NCI-H2107 (cell line): ENCODE results near the gene SMAD3.

ENCODE experiments used
- DNase-seq: peaks from one replicate; lab custom pipeline; 2025; lab: John Stamatoyannopoulos, UW

SMAD3 gene

DNA sequence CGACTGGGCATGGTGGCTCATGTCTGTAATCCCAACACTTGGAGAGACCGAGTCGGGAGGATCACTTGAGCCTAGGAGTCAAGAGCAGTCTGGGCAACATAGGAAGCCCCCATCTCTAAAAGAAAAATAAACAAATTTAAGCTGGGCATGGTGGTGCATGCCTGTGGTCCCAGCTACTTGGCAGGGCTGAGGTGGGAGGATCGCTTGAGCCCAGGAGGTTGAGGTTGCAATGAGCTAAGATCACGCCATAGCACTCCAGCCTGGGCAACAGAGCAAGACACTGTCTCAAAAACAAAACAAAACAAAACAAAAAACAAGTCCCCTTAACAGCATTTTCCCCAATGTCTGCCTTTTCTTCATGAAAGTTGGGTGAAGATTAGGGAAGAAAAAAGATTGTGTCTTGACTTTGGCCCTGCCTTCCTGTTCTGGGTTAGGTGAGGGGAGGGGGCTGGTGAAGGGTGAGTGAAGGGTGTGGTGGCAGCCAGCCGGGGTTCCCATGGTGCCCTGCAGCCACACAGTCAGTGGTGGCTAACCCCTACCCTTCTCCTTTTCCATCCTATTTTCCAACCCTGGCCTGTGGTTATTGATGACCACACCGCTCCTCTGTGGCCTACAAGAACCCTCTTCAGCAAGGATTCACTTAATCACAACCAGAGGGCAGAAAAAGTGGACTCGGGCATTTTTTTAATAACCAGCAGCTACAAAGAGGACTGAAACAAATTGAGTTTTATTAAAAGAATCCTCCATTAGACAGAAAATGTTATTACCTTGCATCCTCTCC, 28.4 kb upstream of the SMAD3 start:
- no peak for DNase-seq

DNA sequence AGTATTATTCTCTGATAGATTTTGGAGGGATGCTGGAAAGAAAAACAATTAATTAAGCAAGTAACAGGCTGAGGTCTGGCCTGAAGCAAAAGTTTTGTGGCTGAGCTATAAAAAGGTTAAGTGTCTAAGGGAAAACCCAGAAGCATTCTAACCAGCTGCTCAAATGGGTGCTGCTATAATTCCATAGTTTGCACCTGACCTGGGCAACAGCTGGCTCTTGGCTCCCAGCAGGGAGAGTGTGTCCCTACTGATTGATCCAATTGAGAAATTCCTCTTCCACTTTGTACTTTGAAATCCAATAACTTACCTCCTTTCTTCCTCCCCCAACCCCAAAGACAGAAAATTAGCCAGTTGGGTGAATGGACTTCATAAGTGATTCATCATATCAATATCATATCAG, 27.7 kb upstream of the SMAD3 start:
- no peak for DNase-seq

DNA sequence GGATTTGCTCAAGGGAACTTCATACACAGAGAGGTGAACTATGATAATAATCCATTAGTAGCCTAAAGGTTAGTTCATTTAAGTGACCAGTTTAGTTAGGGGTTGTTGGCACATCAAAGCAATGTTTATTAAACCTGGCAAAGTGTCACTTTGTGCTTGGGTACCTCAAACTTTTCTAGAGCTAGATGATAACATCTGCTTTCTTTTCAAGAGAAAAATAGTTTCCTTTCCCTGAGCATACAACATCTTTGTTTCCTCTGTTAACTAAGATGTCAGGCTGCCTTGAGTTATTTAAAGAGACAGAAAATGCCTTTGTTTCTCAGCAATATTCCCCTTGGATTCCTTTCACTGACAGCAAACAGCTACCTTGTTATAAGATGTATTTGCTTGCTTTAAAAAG, 26.7 kb upstream of the SMAD3 start:
- DNase-seq = no peak

DNA sequence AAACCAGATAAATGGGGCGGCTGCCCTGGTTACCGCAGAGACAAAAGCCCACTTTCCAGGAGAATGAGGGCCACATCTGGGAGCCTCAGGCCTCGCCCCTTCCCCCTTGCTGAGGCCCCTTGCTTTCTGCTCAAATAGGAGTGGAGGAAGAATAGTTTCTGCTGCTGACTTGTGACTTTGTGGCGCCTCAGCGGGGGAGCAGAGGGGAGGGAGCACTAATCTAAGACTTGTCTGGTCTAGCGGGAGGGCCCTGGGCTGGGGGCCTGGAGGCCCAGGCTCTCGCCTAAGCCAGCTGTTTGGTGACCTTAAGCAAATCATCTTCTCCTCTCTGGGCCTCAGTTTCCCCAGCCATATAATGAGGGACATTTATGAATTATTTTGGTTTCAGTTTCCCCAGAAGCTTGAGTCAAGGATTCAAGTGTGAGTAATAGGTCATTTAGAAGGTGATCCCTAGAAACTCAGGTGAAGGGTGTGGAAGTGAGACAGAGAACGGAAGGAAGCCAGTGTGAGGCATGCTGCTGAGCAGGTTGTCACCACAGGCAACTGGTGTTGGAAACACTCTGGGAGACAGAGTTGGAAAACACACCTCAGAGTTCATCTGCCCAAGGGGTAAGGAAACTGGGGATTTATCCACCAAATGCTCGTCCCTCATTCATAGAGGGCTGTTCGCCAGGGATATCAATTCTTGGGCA, 25.9 kb upstream of the SMAD3 start:
- no peak for DNase-seq

DNA sequence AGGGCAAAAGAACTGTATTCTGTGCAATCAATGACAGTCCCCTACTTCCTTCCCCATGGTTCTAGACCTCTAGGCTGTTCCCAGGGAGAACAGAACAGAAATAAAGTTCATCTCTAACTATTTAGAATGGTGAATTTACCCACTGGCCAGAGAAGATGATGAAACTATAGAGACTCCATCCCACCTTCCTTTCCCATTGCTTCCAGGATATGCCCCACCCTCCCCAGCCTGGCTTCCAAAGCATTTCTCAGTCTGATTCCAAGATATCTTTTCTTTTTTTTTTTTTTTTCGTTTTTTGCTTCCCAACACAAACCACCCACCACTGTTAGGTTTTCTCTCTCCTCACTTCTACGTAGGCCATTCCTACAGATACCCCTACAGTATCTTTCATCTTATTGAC, 25.1 kb upstream of the SMAD3 start:
- DNase-seq = no peak

DNA sequence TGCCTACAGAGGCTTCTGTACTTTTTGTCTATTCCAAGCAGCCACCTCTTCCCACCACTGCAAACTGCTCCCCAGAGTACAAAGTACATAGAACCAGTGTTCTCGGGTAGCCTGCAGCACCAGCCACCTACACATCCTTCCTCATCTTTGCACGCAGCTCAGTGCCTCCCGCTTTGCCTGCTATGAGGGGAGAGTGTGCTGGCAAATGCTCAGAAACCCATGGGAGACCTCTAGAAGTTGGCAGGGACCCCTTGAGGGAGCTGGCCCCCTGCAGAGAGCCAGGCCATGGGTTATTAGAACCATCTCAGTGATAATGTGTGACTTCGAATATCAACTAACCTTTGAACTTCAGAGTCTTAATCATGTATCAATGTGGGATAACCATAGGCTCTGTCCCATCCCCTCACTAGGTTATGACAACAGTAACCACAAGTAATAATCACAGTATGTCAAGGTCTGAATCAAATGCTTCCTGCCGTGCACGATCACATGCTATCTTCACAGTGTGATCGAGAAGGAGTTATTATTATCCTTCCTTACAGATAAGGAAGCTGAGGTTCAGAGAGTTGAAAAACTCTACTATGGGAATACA, 22.8 kb upstream of the SMAD3 start:
- DNase-seq = no peak

DNA sequence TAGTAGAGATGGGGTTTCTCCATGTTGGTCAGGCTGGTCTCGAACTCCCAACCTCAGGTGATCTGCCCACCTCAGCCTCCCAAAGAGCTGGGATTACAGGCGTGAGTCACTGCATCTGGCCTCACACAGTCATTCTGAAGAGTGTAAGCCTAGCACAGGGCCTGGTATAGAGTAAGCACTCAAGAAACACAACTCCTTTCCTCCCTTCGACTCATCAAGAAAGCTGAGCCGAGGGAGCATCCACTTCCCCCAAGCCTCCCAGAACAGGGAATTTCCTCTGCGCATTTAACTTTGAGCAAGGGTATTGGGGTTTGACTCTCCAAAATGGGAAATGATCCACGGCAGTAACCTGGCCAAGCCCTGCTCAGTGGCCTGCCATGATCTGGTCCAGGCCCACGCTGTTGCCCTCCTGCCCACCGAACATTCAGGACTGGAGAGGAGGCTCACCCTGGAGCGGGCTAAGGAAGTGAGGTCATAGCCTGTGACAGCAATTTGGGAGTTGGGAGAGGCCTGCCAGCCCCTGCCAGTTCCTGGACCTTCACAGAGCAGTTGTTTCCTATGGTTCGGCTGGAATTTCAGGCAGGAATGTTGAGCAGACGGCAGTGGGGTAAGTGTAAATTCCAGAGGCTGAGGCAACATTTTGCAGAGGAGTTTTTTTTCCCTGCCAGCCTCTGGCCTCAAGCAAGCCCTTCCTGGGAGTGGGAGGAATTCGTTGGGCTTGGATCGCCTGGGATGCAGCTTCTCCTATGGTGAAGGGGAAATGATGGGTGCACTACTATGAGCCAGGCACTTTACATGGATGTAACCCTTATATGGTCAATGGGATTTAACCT, 21.2 kb upstream of the SMAD3 start:
- no peak for DNase-seq

DNA sequence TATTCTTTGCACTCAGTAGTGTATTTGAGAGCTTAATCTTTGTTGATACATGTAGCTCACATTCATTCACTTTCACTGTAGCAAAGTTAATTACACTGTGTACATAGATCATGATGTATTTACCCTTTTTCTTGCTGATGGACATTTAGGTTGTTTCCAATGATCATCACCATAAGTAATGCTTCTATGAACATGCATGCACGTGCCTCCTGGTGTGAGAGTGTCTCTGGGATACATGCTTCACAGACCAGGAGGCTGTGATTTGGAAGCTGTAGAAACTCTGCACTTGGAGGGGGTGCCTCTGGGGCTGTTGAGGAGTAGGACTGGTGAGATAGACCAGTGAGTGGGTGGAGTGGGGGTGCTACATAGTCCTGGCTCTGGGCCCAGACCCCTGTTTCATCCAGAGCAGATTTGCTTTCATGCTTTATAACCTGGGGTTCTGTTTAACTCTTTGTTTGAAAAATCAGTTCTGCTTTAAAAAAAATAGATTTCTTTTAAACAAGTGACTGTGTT, 18.2 kb upstream of the SMAD3 start:
- DNase-seq = no peak

DNA sequence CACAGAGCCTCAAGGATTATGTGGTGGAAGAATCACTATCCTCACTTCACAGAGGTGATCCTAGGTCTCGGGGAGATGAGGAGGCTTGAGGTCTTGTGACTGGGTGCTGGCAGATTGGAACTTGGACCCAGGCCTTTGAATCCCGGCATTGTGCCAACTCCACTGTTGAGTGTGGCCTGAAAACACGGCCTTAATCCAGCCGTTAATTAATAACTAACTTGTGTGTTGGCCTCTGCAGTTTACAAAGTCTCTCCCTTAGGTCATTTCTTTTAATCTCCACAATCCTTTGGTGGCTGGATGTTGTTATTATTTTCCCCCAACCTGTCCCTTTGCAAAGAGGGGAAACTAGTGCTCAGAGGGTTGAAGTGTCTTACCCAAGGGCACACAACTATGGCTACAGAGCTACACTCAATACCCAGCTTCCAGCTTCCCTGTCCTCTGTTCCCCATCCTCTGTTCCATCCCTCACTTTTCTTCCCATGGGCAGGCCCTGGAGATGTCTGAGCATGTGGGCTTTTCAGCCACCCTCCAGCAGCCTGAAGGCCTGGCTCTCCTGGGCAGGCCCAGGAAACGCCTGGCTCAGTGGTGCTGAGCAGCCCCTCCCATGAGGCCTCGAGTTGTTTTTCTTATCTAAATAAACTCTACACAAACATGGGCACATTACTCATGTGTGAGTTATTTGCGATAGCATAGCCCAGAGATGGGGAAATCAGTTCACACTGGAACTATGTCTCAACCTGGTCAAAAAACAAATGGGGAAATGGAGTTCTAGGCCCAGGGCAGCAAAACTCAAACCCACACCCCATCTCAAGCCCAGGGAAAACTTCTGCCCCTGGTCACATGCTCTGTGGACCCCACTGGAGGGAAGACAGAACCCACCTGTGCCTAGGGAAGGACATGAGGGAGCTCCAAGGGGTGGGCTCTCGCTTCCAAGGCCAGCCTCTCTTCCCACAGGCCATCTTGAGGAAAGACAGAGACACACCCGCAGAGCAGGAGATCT, 16.8 kb upstream of the SMAD3 start:
- DNase-seq = no peak

DNA sequence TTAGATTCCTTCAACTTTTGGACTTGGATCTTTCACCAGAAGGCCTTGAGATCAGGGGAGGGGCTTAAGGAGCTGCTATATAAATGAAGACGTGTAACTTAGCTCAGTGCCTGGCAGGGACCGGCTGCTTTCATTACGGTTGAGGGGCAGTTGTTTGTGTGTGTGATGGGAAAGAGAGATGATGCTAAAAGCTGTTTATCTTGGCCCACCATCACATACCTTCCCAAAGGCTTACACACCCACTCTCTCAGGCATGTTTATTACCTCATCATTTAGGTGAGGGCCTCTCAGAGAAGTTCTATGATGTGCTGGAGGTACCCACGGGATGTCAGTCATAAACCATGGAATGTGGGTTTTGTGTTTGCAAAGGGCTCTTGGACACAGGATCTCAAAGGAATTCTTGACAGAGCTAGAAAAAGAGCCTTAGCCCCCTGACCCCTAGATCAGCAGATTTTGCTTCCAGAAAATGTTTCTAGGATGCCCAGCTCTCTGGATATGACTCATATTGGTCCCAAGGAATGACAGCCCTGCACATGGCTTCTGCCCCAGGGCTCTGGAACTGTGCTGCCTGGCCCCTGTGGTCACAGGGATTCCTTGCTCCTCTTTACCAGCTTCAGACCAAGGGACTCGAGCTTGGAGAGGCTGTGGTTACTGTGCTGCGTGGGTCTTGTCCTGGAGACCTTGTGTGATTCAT, 15.9 kb upstream of the SMAD3 start:
- DNase-seq = no peak

DNA sequence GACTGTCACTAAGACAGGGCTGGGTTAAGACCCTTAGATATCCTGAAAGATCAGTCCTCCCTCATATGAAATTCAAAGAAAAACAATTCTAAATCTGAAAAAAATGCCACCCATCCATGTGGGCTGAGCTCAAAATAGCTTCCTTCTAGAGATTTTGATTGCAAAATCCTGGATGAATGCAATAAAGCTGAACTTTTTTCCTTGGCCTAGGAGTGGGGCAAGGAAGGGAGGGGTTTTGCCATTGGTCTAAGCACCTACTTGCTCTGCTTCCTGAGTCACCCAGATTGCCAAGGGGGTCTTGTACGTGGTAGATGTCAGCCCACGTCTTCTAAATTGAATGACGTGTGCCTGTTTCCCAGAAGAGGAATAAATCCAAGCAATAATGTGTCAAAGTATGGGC, 15.3 kb upstream of the SMAD3 start:
- no peak for DNase-seq

DNA sequence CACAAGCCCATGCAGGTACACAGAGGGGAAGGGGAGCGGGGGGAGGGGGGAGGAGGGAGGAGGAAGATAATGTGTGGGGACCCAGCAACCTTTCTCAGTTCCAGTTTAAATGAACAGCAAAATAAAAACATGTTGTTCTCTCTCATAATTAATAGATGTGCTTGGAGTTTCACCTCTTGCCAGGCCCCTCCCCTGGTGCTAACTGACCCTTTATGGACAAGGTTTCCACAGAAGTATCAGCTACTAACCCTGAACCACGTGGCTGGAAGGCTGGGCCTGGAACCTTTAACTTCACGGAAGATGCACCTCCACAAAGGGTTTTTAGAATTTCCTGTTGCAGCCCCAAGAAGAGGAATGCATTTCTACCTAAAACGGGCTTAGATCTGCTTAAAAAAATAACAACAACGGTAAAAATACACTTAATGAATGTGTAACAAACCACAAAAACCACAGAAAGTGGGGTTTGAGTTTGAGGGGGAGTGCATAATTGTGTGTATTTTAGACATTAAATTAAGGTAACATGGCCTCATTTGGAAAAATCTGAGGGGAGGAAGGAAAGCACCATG, 14.8 kb upstream of the SMAD3 start:
- no peak for DNase-seq

DNA sequence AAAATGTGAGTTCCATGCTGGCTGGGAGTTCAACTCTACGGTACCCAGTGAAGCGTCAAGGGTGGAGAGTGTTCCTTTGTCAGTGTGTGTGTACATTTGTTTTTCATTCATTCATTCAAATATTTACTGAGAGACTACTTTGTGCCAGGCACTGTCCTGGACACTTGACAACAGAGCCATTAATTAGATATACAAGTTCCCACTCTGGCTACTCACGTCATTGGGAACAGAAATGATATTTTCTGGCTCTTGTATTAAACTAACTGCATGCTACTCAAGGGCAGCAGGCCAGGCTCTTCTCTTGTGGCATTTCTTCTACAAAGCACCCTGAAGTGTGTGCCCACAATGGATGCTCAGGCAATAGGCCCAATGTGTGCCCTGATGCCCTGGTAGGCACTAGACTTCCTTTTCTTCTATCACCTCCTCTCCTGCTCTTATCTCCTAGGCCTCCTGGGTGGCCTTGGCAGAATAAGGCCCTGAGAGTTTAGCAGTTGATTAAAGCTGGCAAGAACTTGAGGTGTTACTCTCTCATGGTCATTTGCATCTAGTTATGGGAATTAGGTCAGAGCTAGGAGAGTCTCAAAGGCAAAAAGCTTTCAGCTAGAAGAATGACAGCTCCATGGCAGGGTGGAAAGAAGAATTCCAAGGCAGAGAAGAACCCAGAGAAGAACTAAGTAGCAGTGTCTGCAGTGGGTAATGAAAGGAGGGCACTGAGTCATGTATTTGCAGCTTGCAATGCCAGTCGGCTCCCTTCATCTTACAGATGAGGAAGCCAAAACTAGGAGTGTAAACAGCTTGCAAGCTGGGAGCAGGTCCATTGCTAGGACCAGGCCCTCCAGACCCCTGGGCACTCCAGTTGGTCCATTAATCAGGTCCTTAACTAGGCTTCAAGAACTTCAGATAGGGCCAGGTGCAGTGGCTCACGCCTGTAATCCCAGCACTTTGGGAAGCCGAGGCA, 14.0 kb upstream of the SMAD3 start:
- DNase-seq = no peak

DNA sequence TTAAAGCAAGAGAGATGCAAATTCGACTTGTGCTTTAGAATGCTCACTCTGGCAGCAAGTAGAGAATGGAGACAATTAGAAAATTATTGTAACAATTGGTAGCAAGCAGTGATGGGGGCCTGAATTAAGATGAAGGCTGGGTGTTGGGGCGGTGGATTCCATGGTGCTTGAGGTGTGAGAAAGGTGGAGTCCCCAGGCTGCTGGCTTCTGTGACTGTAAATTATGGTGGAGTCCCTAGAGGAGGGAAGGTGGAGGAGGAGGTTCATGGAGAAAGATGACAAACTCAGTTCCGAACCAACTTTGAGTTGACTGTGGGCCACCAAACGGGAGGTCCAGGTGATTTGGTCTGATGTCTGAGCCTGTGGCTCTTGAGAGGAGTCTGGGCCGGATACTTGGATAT, 10.7 kb upstream of the SMAD3 start:
- DNase-seq = no peak

DNA sequence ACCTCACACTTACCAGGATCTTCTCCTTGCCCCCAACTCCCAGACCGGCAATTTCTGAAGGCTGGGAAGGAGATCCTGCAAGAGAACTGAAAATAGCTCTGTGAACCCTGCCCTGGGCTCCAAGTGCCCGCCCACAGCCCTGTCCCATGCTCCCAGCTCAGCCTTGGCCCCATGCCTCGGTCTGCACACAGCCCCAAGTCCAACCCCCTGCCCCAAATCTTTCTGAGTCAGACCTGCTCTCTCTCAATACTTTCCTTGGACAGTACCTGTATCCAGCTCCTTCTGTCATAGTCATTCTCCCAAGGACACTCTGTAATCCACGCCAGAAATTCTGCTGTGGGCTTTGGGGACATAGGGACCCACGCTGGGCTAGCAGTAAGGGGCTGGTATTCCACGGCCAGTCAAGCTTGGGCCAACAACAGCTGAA, 6.3 kb upstream of the SMAD3 start:
- no peak for DNase-seq

DNA sequence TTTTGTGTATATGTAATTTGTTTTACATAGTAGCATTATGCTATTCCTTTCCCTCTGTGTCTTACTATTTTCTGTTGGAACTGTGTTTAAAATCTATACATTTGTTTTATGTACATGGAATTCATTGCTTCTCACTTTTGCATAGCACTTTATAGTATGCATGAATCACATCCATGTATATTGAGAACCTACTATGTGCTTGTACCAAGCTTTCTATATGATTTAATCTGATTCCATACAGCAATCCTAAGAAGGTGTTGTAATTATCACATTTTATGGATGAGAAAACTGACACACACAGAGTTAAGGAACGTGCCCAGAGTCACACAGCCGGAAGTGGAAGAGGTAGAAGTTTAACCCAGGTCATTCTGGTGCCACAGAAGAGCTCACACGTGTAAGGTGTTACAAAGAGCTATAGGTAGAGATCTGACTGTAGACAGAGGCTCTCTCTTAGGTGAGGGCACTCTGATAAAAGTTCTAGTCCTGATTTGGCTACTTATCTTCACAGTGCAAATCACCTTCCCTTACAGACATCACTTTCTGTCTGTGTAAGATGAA, 3.5 kb upstream of the SMAD3 start:
- no peak for DNase-seq

DNA sequence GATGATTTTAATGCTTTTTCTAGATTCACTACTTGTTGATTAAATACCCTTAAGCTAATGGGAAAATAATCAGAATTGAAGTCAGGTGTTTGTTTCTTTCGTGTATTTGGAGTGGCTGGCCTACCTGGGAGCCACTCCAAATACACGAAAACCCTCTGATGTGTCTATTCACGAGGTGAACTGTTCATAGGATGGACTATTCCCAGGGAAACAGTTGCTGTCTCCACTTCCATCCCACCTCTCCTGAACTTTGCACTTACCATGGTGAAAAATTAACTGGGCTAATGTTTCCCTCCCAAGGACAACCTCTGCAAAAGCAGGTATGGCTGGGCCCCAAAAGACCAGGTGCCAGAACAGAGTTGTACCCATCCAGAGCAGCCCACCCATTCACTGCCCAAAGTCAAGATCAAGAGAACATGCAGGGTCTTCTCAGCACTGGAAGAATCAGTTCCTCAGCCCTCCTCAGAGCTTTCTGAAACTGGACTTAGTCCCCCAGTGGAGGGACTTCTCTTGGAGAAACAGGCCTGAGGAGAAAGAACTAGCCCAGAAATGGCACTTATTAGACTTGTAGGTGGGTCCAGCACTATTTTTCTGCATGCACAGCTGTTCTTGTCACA, 2.9 kb upstream of the SMAD3 start:
- no peak for DNase-seq
